Measurements from ENCODE around the gene ASB11.

Gene ASB11

GRCh38 chrX:15233416-15234015 is 81.9 kb downstream of the ASB11 start:
- Histone ChIP-seq H2AFZ (ENCODE audit: low read depth, low read length) (no peak overlapping the region), H3K79me2 (ENCODE audit: insufficient read depth, low read length) (no peaks in the 10 kb centered on the region), H3K4me1 (ENCODE audit: insufficient read depth, low read length) (no peaks in the 10 kb centered on the region), H3K27me3 (ENCODE audit: insufficient read depth, low read length, poor library complexity) (no peaks in the 10 kb centered on the region), H4K20me1 (ENCODE audit: insufficient read depth, low read length) (no peaks in the 10 kb centered on the region), H3K4me3 (ENCODE audit: low read depth in 1 of 2, low read length in 2 of 2) (no peak overlapping the region), H3K36me3 (ENCODE audit: insufficient read depth, low read length) (no peaks in the 10 kb centered on the region), H3K9ac (ENCODE audit: low read depth, low read length) (no peak overlapping the region), H3K4me2 (ENCODE audit: insufficient read depth, low read length) (no peak overlapping the region), H3K9me3 (ENCODE audit: insufficient read depth, low read length, severe bottlenecking) (no peaks in the 10 kb centered on the region), H3K27ac (ENCODE audit: low read length) (no peak overlapping the region)
- DNase-seq (no peak), ATAC-seq (ENCODE audit: insufficient read depth, low read depth) (no peak)
- TF ChIP-seq CTCF (IDR thresholded peaks at IDR 0.05; ENCODE audit: borderline replicate concordance, extremely low read depth, low read length, poor library complexity, severe bottlenecking): no peak
